HAP-1 (cell line): ENCODE data around the gene PLXDC2.
"Not testable (repeated sequence)": the region's sequence is repeated elsewhere in the genome, so short reads cannot be mapped to it uniquely, and the experiment has no call there.

Experiments
- DNase-seq, 2 experiments: peaks; one replicate each; pipeline ENCODE4 v3.0.0-alpha.2; 2016 to 2020; ENCODE audit warnings: low spot score in 2 of 2
- H3K27me3 ChIP-seq: fragments of 250-450 bp; sonication (Bioruptor Pico); 2 replicates; pipeline ENCODE4 v1.5.1; 2020; ENCODE audit warnings: low read depth, mild to moderate bottlenecking, moderate library complexity
- H3K36me3 ChIP-seq: fragments of 250-450 bp; sonication (Bioruptor Pico); replicated peaks from 2 replicates; pipeline ENCODE4 v1.5.1; 2020; ENCODE audit warnings: mild to moderate bottlenecking
- H3K4me1 ChIP-seq: fragments of 250-450 bp; sonication (Bioruptor Pico); 2 replicates; pipeline ENCODE4 v1.5.1; 2020; ENCODE audit warnings: mild to moderate bottlenecking
- H3K4me3 ChIP-seq: fragments of 250-450 bp; sonication (Bioruptor Pico); 2 replicates; pipeline ENCODE4 v1.5.1; 2020; ENCODE audit warnings: mild to moderate bottlenecking, moderate library complexity
- H3K9me3 ChIP-seq: fragments of 250-450 bp; sonication (Bioruptor Pico); 2 replicates; pipeline ENCODE4 v1.5.1; 2020; ENCODE audit warnings: mild to moderate bottlenecking, moderate library complexity
- in situ Hi-C: fragments of 300-500 bp; cut with MboI; formaldehyde crosslinking; loops from 3 replicates; pipeline ENCODE4 v1.14.3; 2020; ENCODE audit warnings: low sequenced_read_pairs, inconsistent platforms, mixed read lengths

The PLXDC2 gene

DNA sequence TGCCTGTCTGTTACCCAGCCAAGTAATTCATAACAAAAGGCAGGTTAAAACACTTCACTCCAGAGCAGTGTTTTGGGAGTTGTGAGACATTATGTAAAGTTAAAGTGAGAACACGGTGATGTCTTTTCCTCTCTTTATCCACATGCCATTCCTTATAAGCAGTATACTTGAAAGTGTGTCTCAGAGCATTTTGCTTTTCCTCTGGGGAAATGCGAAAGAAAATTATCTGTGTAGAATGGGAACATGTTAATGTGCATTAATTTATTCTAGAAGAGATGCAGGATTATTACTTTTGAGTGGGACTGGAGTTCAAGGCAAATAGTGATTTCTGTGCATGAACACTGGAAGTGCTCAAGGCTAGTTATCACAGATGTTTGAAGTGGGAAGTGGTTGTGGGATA is 170.4 kb downstream of the PLXDC2 start:
- in situ Hi-C loops: no loop called here
- H3K4me3 ChIP-seq: no peak overlapping the region
- H3K9me3 ChIP-seq: no peaks in the 10 kb centered on the region
- DNase-seq: peak in 1 of 2 experiments; percentile 37
- H3K36me3 ChIP-seq: no peaks in the 10 kb centered on the region
- H3K27me3 ChIP-seq: no peaks in the 10 kb centered on the region
- H3K4me1 ChIP-seq: peaks cover 35% of the 10 kb centered on the region

DNA sequence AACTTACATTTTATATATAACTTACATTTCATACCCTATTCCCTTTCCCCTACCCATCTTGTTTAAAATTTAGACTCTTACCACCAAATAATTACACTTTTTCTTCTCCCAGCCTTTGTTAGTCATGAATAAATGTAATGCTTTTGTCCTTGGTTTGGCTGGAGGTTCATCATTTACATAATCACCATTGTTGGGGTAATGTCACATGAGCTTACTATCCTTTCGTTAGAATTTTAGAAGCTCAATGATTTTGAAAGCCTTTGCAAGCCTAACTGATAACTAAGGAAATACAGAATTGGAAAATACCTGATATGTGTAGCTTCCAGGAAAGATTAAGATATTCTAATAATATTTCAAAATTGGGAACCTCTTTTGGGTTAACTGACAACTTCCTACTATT is 171.7 kb downstream of the PLXDC2 start:
- in situ Hi-C loops: no loop called here
- H3K36me3 ChIP-seq: no peaks in the 10 kb centered on the region
- peaks cover 35% of the 10 kb centered on the region for H3K4me1 ChIP-seq
- DNase-seq: peak in 1 of 2 experiments; percentile 84
- no peaks in the 10 kb centered on the region for H3K9me3 ChIP-seq
- H3K4me3 ChIP-seq: no peak overlapping the region
- no peaks in the 10 kb centered on the region for H3K27me3 ChIP-seq

DNA sequence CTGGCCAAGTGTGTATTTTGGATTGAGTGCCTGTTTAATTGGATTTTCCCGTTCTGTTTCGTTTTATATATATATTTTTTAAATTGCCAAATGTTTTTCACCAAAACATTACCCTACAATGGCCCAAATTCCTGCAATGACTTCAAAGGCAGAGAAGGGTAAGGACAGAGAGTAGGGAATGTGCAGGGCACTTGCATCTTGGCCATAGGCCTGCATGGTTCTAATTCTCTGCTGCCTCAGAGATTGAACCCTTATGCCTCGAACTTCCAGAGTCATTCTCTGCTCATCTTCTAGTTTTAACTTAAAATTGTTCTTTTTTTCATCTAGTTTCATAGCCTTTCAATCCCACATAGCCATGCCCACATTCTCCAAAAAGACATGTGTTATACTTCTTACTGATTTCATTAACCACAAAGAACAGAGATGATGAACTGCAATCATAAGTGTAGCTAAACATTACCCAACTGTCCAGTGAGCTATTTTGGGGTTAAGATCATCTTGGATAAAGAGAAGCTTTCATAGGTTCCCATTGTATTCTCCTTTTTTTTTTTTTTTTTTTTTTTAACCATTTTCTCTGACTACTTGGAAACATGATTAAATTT is 177.6 kb downstream of the PLXDC2 start:
- no peak for DNase-seq
- H3K36me3 ChIP-seq: no peaks in the 10 kb centered on the region
- H3K4me3 ChIP-seq: no peak overlapping the region
- H3K4me1 ChIP-seq: no peaks in the 10 kb centered on the region; the same call in 1 of the 2 replicates
- H3K27me3 ChIP-seq: no peaks in the 10 kb centered on the region
- H3K9me3 ChIP-seq: no peaks in the 10 kb centered on the region; the same call in 1 of the 2 replicates
- in situ Hi-C loops: no loop called here

DNA sequence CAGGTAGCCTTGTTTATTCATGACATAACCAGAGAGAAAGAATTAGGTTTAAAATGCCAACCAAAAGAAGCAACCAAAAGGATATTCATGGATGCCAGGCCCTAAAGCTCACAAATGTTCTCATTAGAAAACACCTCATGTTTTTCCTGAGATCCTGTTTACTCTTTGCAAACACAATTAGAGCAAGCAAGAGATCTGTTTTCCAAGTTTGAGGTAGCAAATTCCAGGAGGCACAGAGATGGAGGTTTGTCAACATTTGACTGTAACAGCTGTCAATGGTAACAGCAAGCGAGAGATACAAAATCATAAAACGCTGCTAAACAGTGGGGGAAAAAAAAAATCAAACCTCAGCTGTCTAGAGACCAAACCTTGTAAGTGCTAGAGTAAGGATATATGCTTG is 182.2 kb downstream of the PLXDC2 start:
- no peaks in the 10 kb centered on the region for H3K4me1 ChIP-seq
- H3K9me3 ChIP-seq: no peaks in the 10 kb centered on the region; the same call in 1 of the 2 replicates
- in situ Hi-C loops: no loop called here
- DNase-seq: no peak
- no peak overlapping the region for H3K4me3 ChIP-seq
- H3K36me3 ChIP-seq: no peaks in the 10 kb centered on the region
- no peaks in the 10 kb centered on the region for H3K27me3 ChIP-seq

DNA sequence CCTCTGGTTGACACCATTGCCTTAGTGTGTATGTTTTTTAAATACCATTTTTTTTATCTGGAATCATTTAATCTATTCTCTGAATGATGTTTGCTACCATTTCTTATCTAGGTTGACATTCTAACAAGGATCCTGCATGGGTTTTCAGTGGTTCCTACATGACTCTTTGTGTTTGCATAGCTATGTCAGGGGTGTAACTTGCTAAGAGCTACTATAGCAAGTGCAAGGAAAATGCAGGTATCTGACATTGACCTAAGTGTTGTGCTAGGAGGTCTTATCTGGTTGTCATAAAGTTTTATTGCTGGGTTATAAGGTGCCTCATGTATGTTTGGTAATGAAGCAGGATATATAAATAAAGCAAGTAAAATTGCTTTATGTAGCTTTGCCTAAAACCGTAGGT is 183.2 kb downstream of the PLXDC2 start:
- Histone ChIP-seq H3K36me3 (no peaks in the 10 kb centered on the region), H3K9me3 (no peaks in the 10 kb centered on the region; the same call in 1 of the 2 replicates), H3K27me3 (no peaks in the 10 kb centered on the region), H3K4me1 (no peaks in the 10 kb centered on the region), H3K4me3 (no peak overlapping the region)
- no peak for DNase-seq
- in situ Hi-C loops: no loop called here

DNA sequence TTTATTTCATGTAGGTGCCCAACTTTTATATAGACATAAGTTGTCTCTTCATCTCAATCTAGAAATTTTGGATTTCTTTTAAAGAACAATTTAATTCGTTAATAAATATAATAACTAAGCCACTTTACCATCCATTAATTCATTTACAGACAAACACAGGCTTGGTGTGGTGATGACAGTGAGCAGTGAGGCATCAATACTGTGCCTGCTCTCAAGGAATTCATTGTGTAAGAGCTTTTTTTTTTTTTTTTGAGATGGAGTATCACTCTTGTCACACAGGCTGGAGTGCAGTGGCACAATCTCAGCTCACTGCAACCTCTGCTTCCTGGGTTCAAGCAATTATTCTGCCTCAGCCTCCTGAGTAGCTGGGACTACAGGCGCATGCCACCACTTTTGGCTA is 185.8 kb downstream of the PLXDC2 start:
- DNase-seq, H3K27me3 ChIP-seq, in situ Hi-C loops, H3K4me3 ChIP-seq, H3K4me1 ChIP-seq, H3K9me3 ChIP-seq, H3K36me3 ChIP-seq: not testable (repeated sequence)

DNA sequence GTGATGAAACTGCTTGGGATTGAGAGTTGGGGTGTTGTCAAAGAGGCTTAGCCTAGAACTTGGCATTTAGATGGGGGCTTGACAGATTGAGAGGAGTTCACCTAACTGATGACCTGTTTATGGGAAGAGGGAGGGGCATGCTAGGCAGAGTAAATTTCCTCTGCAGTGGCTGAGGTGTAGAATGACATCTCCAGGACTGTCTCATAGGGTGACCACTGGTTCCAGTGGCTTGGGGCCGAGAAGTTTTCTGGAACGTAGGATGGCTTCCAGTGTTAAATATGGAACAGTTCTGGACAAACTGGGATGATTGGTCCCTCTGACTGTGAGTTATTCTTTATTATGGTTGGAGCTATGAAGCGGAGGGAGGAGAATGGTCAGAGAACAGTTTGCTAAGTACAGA is 186.4 kb downstream of the PLXDC2 start:
- Histone ChIP-seq H3K4me1 (no peaks in the 10 kb centered on the region), H3K27me3 (no peaks in the 10 kb centered on the region), H3K9me3 (no peaks in the 10 kb centered on the region; the same call in 1 of the 2 replicates), H3K4me3 (no peak overlapping the region), H3K36me3 (no peaks in the 10 kb centered on the region)
- no peak for DNase-seq
- in situ Hi-C loops: no loop called here

DNA sequence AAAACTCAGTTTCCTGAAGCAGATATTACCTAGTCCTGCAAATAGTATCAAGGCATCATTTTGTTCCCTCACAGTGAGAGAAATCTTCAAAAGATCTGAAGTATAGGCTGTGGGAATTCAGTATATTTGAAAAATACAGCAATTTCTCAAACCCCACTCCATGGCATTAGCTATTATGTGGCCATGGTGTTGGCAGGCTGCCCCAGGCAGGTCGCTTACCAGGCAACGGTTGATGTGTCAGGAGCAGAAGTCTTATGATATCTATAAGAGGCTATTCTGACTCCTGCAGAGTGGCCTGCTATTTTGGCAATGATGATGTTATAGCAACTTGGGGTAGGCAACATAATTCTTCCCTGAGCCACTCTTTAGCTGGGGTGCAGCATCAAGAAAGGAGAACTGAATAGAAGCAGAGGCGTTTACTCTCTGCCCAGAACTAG is 187.9 kb downstream of the PLXDC2 start:
- in situ Hi-C loops: no loop called here
- H3K4me1 ChIP-seq: no peaks in the 10 kb centered on the region
- H3K36me3 ChIP-seq: no peaks in the 10 kb centered on the region
- no peaks in the 10 kb centered on the region for H3K9me3 ChIP-seq
- no peak overlapping the region for H3K4me3 ChIP-seq
- no peaks in the 10 kb centered on the region for H3K27me3 ChIP-seq
- DNase-seq: no peak

DNA sequence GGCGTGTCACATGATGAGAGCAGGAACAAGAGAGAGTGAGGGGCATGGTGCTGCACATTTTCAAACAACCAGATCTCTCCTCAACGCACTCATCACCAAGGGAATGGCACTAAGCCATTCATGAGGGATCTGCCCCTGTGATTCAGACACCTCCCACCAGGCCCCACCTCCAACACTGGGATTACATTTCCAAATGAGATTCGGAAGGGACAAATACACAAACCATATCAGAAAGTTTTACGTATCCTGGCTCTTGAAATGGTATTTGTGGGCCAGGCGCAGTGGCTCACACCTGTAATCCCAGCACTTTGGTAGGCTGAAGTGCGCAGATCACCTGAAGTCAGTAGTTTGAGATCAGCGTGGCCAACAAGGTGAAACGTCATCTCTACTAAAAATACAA is 189.4 kb downstream of the PLXDC2 start:
- H3K4me1 ChIP-seq: no peaks in the 10 kb centered on the region
- H3K4me3 ChIP-seq: no peak overlapping the region
- in situ Hi-C loops: no loop called here
- no peak for DNase-seq
- H3K27me3 ChIP-seq: no peaks in the 10 kb centered on the region
- H3K9me3 ChIP-seq: no peaks in the 10 kb centered on the region
- no peaks in the 10 kb centered on the region for H3K36me3 ChIP-seq

DNA sequence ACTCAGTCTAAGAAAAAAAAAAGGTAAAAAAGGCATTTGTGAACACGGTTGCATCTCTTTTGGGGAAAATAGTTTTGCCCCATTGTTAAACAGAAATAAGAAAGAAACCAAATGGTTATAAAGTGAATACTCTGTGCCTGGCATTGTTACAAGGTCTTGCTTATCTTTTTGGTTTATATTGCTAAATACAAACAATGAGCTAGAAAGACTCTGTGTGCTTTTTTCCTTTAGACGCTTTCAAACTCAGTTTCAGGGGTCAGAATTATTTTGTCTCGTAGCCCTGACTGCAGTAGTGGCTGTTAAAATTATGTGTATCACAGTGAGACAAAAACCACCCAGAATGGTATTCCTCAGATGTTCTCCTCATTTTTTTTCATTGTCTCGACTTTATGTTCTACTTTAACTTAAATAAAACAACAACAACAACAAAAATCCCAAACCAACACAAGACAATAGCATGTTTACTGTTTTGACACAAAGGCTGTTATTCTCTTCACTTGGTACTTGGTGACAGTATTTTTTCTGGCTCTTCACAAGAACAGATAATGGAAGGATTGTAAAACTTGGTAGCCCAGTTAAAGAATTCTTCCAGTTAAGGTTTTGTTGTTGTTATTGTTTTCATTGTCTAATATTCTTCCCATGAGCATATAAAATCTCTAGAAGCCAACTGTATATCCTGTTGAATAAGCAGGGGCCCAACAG is 190.1 kb downstream of the PLXDC2 start:
- Histone ChIP-seq H3K27me3 (no peaks in the 10 kb centered on the region), H3K9me3 (no peaks in the 10 kb centered on the region), H3K36me3 (no peaks in the 10 kb centered on the region), H3K4me1 (no peaks in the 10 kb centered on the region), H3K4me3 (no peak overlapping the region)
- DNase-seq: no peak
- in situ Hi-C loops: no loop called here

DNA sequence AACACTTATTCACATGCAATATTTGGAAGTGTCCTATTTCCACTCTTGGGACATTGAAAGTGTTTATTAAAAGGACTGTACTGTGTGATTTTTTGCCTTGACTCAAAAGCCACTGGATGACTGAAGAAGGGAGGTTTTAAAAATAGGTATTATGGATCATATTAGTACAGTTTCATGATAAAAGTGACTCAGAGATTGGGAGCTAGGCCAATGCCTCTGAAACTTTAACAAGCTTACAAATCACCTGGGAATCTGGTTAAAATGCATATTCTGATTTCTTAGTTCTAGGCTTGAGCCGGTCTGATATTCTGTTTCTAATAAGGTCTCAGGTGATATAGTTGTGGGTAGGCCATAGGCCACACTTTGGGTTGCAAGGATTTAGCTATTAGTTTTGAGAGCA is 191.2 kb downstream of the PLXDC2 start:
- Histone ChIP-seq H3K4me1 (no peaks in the 10 kb centered on the region), H3K4me3 (no peak overlapping the region), H3K9me3 (no peaks in the 10 kb centered on the region), H3K27me3 (no peaks in the 10 kb centered on the region), H3K36me3 (no peaks in the 10 kb centered on the region)
- no peak for DNase-seq
- in situ Hi-C loops: no loop called here

DNA sequence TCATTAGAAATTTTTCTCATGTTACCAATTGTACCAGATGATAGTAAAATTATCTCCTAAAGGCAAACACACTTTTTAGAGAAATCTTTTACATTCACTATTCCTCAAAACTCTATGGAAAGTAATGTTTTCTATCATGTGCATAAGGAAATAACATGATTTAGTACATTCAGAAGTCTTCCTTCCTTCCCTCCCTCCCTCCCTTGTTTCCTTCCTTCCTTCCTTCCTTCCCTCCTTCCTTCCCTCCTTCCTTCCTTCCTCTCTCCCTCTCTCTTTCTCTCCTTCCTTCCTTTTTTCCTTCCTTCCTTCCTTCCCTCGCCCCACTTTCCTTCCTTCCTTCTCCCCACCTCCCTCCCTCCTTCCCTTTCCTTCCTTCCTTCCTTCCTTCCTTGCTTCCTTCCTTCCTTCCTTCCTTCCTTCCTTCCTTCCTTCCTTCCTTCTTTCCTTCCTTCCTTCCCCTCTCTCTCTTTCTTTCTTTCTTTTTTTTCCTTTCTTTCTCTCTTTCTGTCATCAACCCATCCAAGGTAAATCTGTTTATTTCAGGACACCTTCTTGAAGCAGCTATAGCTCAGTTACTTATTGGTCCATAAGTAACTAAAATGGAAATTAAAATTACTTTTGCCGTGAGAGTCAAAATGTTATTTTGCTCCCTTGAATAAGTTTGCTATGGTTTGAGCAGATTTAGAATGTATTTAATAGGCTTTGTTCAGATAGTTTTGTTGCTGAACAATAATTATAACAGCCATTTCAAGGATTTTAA is 197.9 kb downstream of the PLXDC2 start:
- in situ Hi-C loops: no loop called here
- H3K9me3 ChIP-seq: no peaks in the 10 kb centered on the region
- H3K4me3 ChIP-seq: no peak overlapping the region
- no peaks in the 10 kb centered on the region for H3K4me1 ChIP-seq
- DNase-seq: no peak
- no peaks in the 10 kb centered on the region for H3K36me3 ChIP-seq
- H3K27me3 ChIP-seq: no peaks in the 10 kb centered on the region

DNA sequence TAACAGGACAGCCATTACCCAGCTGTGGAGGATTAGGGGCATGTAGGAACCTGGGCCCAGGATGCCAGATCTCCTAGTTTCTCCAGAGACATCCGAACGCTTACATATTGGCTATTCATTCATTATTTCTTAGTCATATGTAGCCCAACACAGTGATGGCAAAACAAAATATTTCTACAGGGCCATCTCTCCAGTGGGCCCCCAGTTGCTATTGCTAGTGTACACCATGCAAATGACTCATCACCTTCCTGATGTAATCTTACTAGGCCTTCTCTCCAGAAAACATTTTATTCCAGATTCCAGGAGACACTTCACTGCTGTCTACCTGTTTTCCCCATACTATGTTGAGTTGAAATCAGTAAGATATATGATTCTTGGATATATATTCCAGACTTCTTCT is 201.7 kb downstream of the PLXDC2 start:
- in situ Hi-C loops: no loop called here
- no peaks in the 10 kb centered on the region for H3K36me3 ChIP-seq
- no peak for DNase-seq

DNA sequence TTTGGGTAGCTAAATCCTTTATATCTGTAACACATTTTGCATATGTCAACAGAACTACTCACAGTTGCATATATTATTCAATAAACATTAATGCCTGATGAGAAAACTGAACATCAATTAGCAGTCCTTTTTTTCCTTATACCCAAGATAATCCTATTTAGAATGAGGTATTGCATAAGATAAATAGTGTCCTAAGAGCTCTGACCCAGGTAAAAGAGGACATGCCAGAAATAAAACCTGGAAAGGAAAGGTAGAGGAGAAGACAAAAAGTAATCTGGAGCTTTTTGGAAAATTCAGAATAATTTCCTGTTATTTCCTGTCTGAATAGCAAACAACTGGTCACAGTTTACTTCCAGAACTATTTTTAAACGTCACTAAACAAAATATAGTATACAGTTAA is 204.4 kb downstream of the PLXDC2 start:
- DNase-seq: no peak
- no peak overlapping the region for H3K4me3 ChIP-seq
- in situ Hi-C loops: no loop called here
- H3K27me3 ChIP-seq: no peaks in the 10 kb centered on the region
- no peaks in the 10 kb centered on the region for H3K36me3 ChIP-seq
- no peaks in the 10 kb centered on the region for H3K4me1 ChIP-seq
- no peaks in the 10 kb centered on the region for H3K9me3 ChIP-seq

More for the DNA sequence above, 201.7 kb downstream of the PLXDC2 start:
- Histone ChIP-seq H3K9me3 (no peaks in the 10 kb centered on the region), H3K27me3 (no peaks in the 10 kb centered on the region), H3K4me3 (no peak overlapping the region), H3K4me1 (no peaks in the 10 kb centered on the region)
